NCI-H2227 (cell line): Measurements from ENCODE around the gene TDRD12.
"Not testable (repeated sequence)": the region's sequence is repeated elsewhere in the genome, so short reads cannot be mapped to it uniquely, and the experiment has no call there.

Source experiments
- DNase-seq: peaks from one replicate; lab custom pipeline; 2025; ENCODE audit not compliant: unreplicated experiment; lab: John Stamatoyannopoulos, UW

The TDRD12 gene

DNA sequence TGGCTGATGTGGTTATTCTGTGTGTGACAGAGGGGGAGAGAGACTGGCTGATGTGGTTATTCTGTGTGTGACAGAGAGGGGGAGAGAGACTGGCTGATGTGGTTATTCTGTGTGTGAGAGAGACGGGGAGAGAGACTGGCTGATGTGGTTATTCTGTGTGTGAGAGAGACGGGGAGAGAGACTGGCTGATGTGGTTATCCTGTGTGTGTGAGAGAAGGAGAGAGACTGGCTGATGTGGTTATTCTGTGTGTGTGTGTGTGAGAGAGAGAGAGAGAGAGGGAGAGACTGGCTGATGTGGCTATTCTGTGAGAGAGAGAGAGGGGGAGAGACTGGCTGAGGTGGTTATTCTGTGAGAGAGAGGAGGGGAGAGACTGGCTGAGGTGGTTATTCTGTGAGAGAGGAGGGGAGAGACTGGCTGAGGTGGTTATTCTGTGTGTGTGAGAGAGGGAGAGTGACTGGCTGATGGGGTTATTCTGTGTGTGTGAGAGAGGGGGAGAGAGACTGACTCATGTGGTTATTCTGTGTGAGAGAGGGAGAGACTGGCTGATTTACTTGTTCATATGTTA lies 27.1 kb downstream of the TDRD12 start:
- DNase-seq = peak; percentile 85

DNA sequence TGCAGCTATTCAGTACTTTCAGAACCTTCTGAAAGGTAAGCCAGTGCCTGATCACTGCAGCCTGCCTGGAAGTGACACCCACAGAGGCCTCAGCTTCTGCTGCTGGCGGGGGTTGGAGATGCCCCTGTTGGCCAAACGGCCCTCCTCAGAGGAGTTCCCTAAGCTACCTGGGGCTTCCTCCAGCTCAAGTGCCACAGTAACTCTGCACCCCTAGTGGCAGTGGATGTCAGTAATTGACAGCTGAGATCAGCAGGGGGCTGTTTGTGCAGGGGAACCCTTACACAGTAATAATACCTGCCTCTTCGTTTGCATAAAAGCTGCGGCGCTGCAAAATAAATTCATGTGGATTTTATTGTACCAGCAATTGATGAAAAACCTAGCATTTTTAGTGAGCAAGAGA lies 28.9 kb downstream of the TDRD12 start:
- DNase-seq = peak; percentile 77

DNA sequence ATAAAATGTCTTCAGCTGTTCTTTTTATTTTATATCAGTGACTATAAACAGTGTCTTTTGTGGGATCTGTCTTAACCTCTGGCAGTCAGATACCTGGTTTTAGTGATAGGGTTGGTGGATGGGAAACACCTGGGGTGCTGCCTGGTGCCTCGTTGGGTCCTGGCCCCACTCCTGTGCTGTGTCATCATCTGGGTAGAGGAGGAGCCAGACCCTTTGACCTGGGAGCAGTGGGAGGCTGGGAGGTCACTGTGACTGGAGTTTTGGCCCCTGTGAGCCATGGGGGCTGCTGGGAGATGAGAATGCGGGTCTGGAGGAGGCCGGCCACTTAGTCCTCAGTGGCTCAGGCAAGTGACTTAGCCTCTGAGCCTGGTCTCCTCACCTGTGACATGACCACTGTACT lies 29.4 kb downstream of the TDRD12 start:
- DNase-seq = no peak

DNA sequence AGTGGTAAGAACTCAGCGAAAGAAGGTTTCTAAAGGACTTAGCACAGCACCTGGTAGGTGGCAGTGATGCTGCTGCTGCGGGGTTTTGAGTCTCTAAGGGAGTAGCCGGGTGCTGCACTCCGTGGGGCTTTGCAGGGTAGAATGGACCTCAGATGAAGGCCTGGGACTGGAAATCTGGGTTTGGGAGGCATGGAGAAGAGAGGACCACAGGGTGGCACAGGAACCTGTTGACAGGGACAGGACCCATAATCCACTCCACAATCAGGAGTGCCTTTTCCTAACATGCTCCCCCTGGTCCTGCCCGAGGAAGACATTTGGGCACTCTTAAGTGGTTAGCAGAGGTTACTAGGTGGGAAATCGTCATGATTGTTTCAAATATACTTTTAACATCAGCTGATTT lies 29.8 kb downstream of the TDRD12 start:
- DNase-seq = no peak

DNA sequence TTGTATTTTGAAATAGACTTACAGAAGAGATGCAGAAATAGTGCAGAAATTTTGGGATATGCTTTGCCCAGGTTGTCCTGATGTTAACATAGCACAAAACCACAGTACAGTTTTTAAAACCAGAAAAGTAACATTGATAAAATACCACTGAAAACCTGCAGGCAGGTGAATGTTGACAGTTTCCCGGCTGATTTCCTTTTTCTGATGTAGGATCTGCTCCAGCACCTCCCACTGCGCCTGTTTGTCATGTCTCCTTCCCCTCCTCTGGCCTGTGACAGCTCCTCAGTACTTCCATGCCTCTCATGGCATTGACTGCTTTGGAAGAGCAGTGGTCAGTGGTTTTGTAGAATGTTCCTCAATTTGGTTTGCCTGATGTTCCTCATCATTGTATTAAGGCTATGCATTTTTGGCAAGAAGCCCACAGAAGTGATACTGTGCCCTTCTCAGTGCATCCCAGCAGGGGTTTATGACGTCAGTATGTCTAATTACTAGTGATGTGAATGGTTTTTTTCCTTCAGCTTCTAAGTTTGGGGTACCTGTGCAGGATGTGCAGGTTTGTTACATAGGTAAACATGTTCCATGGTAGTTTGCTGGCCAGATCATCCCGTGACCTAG lies 31.0 kb downstream of the TDRD12 start:
- peak; percentile 67 for DNase-seq

DNA sequence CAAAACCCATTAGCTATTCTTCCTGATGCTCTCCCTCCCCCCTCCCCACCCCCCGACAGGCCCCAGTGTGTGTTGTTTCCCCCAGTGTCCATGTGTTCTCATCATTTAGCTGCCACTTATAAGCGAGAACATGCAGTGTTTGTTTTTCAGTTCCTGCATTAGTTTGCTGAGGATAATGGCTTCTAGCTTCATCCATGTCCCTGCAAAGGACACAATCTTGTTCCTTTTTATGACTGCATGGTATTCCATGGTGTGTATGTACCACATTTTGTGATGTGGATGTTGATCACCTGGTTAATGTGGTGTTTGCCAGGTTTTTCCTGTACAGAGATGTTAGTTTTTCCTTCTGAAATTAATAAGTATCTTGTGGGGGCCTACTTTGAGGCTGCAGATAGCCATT lies 31.5 kb downstream of the TDRD12 start:
- DNase-seq = no peak

DNA sequence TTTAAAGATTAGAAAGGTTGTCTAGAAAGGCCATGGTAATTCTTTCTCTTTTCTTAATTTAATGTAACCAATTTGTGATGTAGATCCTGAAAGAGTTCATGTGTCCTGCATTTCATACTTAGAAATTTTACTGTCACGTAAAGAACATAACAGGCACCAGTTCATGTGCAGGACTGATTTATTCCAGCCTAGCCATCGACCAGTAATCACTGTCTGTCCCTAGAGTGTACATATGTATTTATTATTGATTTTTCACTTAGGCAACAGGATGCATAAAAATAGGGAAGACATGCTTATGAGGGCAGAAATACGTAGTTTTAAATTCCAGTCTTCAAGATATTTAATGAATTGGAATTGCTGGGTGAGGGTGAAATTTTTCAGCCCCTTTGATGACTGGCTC lies 37.6 kb downstream of the TDRD12 start:
- DNase-seq = no peak

DNA sequence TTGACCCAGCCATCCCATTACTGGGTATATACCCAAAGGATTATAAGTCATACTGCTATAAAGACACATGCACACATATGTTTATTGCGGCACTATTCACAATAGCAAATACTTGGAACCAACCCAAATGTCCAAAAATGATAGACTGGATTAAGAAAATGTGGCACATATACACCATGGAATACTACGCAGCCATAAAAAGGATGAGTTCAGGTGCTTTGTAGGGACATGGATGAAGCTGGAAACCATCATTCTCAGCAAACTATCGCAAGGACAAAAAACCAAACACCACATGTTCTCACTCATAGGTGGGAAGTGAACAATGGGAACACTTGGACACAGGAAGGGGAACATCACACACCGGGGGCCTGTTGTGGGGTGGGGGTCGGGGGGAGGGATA lies 45.8 kb downstream of the TDRD12 start:
- DNase-seq = not testable (repeated sequence)

DNA sequence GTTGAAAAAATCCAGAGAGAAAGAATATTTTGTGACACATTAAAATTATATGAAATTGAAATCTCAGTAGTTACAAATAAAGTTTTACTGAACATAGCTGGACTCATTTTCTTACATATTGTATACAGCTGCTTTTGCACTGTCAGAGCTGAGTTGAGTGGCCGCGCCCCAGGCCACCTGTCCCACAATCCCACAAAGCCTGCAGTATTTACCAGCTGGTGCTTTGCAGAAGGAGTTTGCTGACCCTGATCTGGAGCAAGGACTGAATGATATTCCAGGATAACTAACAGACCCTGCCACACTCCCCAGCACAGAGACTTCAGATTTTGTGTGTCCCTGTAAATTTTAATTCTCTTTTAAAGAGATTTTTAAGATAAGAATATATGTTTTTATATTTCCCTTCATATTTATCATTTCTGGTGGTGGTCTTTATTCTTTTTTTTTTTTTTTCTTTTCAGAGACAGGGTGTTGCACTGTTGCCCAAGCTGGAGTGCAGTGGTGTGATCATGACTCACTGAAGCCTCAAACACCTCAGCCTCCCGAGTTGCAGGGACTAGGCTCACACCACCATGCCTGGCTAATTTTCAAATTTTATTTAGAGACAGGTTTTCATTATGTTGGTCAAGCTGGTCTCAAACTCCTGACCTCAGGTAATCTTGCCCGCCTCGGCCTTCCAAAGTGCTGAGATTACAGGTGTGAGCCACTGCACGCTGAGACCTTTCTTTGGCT lies 48.5 kb downstream of the TDRD12 start:
- DNase-seq = no peak

DNA sequence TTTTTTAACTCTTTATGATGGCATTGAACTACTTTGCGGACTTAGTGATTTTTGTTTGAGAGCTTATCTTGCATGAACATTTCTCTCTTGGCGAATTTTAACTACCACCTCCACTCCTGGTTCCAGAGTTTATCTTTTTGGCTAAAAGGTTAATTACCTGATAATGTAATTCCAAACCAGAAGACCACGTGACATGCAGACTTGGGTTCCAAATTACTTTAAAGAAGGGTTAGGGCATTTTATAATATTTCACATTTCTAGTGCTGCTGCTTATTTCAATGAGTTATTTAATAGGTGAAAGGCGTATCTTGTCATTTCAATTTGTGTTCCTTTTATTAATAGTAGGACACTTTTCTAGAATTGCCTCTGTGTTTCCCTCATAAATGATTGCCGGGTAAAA lies 52.0 kb downstream of the TDRD12 start:
- no peak for DNase-seq

DNA sequence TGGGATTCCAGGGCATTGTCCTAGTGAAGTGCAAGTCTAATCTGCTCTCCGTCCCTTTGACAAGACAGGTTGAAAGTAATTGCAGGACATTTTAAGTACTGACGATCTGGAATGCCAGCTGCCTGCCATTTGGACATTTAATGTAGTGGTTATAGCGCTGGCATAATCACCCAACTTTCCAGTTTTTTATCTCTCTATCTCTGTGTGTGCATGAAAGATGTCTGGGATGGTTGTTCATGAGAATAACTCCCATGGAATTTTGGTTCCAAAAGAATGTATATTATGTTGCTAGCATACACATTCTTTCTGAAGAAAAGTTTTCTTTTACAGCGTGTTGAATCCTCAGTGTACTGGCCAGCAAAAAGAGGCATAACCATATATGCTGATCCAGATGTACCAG lies 53.6 kb downstream of the TDRD12 start:
- no peak for DNase-seq

DNA sequence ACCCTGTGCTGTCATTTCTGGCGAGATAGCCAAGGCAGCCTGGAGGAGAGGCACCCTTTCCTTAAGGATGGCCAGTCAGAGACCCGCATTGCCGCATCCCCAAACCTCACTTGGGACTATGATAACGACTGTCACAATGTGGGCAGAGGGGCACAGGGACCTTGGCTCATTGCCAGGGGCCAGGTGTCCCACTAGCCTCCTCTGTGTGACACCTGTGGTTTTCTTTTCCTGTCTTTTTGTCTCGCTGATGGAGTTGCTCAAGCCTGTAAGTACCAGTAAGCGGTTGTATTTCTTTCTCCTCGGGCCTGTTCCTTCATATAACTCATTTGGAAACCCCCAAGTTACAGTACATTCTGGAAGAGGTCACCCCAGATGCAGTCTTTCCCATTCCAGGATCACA lies 59.5 kb downstream of the TDRD12 start:
- DNase-seq = no peak

DNA sequence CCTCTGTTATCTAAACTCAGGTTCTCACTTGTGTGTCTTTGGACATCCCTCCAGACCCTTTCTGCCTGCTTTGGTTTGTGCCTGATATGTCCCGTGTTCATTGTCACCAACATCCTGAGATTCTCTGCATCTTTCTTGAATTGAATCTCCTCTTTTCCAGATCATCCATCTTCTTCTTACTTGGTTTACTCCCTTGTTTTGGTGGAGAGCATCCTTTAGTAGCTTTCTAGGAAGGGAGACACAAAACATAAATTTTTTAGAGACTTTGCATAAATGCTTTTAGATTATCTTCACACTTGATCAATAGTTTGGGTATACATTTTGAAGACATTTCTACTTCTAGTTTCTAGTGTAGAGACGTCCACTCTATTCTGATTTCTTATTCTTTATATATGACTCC lies 61.7 kb downstream of the TDRD12 start:
- no peak for DNase-seq

DNA sequence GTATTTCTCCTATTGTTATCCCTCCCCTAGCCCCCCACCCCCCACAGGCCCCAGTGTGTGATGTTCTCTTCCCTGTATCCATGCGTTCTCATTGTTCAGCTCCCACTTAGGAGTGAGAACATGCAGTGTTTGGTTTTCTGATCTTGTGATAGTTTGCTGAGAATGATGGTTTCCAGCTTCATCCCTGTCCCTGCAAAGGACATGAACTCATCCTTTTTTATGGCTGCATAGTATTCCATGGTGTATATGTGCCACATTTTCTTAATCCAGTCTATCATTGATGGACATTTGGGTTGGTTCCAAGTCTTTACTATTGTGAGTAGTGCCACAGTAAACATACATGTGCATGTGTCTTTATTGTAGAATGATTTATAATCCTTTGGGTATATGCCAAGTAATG lies 62.5 kb downstream of the TDRD12 start:
- DNase-seq = not testable (repeated sequence)

DNA sequence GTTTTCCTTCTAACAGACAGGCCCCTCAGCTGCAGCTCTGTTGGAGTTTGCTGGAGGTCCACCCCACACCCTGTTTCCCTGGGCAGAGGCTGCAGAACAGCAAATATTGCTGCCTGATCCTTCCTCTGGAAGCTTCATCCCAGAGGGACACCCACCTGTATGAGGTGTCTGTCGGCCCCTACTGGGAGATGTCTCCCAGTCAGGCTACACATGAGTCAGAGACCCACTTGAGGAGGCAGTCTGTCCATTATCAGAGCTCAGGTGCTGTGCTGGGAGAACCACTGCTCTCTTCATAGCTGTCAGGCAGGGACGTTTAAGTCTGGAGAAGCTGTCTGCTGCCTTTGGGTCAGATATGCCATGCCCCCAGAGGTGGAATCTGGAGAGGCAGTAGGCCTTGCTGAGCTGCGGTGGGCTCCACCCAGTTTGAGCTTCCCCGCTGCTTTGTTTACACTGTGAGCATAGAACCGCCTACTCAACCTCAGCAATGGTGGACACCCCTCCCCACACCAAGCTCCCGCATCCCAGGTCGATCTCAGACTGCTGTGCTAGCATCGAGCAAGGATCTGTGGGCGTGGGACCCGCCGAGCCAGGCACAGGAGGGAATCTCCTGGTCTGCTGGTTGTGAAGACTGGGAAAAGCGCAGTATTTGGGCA lies 67.7 kb downstream of the TDRD12 start:
- peak; percentile 81 for DNase-seq

DNA sequence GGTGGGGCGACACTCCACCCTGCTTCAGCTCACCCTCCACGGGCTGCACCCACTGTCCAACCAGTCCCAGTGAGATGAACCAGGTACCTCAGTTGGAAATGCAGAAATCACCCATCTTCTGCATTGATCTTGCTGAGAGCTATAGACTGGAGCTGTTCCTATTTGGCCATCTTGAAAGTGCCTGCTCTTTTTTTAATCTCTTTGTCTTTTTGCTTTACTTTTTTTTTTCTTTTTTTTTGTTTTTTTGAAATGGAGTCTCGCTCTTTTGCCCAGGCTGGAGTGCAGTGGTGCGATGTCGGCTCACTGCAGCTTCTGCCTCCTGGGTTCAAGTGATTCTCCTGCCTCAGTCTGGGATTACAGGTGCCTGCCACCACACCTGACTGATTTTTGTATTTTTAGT lies 68.3 kb downstream of the TDRD12 start:
- DNase-seq = not testable (repeated sequence)

DNA sequence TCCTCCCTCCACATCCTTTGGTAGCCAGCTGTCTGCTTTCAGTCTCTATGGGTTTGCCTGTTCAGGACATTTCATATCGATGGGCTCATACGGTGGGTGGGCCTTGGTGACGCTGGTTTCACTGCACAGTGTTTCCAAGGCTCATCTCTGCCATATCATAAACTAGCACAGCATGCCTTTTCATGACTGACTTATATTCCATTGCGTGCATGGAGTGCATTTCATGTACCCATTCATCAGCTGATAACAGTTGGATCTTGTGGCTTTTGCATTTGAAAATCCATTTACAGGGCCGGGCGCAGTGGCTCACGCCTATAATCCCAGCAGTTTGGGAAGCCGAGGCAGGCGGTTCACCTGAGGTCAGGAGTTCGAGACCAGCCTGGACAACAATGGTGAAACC lies 69.9 kb downstream of the TDRD12 start:
- no peak for DNase-seq

DNA sequence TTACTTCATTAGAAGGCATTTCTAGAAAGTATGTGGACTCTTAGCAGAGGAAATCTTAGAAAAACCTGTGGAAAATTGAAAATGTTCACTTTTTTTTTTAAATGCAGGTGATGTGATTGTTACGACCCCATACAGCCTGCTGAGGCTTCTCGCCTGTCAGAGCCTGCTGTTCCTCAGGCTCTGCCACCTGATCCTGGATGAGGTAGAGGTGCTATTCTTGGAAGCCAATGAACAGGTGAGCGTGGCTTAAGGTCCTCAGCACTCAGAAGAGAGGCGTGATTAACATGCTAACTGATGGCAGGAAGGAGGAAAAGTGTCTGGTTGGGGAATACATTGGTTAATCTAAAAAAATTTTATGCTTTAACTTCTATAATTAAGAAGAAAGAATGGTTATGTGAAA lies 78.6 kb downstream of the TDRD12 start:
- no peak for DNase-seq

DNA sequence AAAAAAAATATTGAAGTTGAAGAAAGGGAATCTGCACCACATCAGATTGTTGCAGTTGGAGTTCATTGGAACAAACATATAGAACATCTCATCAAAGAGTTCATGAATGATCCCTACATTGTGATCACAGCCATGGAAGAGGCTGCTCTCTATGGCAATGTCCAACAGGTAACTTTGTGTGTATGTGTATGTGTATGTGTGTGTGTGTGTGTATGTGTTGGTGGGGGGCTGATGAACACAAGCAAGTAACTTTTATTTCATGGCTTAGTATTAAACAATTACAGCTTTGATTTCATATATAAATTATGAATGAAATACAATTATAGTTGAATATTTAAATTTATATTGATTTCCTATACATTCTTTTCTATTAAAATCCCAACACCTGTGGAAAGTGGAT lies 80.6 kb downstream of the TDRD12 start:
- DNase-seq = no peak

DNA sequence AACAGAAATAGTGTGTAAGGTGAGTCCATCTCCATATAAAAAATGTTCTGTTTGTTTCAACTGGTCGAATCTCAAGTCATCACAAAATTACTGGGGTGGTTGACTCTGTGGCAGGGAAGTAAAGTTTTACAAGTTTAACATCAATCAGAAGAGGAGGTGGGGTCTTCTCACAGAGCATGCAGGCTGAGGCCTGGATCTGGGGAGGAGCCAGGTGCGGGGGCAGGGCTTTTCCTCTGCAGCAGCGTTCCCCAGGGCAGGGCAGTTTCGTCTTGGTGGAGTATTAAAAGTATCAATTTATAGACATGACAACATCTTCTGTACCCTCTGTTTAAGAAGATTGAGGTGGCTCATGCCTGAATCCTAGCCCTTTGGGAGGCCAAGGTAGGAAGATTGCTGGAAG lies 81.2 kb downstream of the TDRD12 start:
- DNase-seq = no peak

DNA sequence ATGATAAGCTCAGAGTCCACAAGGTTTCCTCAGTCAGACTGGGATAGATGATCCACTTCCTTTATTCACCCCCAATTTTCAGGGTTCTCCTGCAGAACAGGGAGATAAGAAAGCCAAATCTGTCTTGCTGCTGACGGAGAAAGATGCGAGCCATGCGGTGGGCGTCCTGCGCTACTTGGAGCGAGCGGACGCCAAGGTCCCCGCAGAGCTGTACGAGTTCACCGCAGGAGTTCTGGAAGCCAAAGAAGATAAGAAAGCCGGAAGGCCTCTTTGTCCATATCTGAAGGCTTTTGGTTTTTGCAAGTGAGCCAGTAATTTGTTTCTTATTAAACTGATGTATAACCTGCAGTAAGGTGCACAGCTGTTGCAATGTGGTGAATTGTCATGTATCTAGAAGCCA lies 83.3 kb downstream of the TDRD12 start:
- DNase-seq = no peak

DNA sequence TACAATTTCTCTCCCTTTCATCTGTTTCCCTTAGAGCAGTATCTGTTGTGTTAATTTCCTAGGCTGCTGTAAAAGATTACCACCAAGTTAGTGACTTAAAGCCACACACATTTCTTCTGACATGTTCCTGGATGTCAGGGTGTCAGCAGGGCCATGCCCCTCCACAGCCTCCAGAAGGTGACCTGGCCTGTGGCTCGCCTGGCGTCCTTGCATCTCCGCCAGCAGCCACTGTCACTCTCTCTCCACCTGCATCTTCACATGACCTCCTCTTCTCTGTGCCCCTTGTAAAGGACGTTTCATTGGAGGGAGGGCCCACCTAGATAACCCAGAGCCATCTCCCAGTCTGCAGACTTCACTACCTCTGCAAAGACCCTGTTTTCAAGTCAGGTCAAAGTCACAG lies 88.7 kb downstream of the TDRD12 start:
- no peak for DNase-seq
